GM18951 (cell line): ENCODE measurements around the gene PPARG.
"Not testable (repeated sequence)": the region's sequence is repeated elsewhere in the genome, so short reads cannot be mapped to it uniquely, and the experiment has no call there.

ENCODE experiments used
- POLR2A ChIP-seq: IDR thresholded peaks from 4 replicates; pipeline ENCODE4 v1.6.1; 2011; ENCODE audit warnings: mild to moderate bottlenecking; ENCODE audit not compliant: insufficient read length, insufficient read depth; ENCODE audit errors: extremely low read depth
- in situ Hi-C: fragments of 300-500 bp; cut with MboI; formaldehyde crosslinking; loops from one replicate; pipeline ENCODE4 v1.12.0; 2022; ENCODE audit warnings: low sequenced_read_pairs, mixed read lengths, inconsistent platforms; ENCODE audit not compliant: unreplicated experiment

Gene PPARG

DNA sequence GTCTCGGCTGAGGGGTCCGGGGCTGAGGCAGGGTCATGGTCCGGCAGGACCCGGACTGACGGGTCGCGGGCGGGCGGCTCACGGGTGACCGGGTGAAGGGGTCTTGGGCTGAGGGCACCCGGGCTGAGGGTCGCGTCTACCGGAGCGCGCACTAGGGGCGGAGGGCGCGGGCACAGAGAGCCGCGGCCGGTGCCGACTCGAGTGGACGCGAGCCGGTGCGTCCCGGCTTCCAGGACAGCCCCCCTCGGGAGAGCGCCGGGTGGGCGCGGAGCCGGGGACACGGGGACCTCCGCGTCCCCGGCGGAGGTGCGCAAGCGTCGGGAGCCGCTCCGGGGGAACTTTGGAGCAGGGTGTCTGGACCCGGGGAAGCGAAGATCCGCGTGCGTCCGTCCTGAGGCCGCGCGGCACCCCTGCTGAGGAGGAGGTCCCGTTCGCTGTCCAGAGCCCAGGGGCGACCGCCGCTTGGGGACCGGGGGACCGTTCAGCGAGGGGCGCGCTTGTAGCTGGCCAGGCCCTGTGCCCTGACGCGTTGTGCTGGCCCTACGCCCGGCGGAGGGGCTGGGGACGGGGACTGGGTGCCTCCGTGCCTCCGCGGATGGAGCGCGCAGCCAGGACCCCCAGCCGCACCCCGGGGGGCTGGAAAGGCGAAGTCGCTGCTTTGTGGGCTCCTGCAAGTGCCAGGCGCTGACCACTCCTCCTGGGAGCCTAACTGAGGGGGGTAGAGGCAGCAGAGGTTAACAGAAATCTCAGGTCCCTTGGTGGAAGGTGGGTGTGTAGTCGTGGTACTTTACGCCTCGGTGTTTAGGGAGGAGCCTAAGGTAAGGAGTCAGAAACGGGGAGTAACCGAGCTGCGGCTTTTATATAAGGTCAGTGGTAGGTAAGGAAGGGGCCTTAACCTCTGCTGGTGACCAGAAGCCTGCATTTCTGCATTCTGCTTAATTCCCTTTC, at the start of gene PPARG:
Gene PPARG (plus strand): TSS at position 889 of the 948 bp plus-strand sequence. CDS start 90,642 bp downstream, outside the sequence.
- in situ Hi-C loops, result no loop called here
- TF ChIP-seq POLR2A, result no peak

DNA sequence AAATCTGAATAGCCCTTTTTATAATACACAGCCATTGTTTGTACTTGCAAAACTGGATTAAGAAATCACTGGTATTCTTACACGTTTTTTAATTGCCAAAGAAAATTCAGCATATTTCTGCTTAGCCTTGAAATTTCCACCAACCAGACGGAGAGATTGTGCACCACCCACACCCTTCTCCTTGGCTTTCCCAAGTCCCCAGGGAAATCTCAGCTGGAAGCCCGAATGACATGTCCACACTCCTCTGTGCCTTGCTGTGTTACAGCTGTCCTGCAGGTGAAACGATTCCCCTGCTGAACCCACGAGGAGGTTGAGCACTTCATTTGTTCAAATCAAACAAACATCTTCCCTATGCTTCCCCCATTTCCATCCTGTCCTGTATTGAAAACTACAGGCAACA, 49.6 kb upstream of the PPARG start:
- no peak for TF ChIP-seq POLR2A
- in situ Hi-C loops, result no loop called here

GRCh38 chr3:12242772-12243171, 46.1 kb upstream of the PPARG start:
- in situ Hi-C loops, result no loop called here
- no peak for TF ChIP-seq POLR2A

DNA sequence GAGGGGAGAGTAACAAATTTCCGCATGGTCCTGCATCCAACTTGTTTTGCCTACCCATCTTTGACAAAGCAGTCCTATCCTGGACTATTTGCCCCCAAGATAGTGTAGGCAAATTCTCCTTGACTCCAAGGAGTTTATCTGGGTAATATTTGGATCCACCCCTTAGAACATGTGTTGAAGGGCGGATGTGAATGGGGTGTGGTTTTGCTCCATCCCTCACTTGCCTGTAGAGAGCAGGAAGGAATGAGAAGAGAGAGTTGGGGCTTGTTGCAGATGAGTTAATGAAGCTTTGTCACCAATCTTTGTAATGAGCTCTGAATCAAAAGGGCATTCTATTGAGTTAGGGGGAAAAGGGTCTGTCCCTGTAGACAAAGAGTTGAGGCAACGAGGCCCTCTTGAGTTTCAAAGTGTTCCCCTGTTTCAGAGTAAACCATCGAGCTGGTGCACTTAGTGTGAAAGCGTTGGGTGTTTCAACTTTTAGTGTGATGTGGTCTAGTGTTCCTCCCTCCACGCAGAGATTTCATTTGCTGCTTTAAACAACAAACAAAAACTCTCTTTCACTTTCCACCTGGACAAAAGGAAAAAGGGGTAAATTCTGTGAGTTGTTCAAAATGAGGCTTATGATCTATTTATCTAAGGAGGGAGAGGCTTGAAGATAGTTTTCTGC, 42.2 kb upstream of the PPARG start:
- in situ Hi-C loops, result no loop called here
- TF ChIP-seq POLR2A, result no peak

GRCh38 chr3:12247411-12247810, 41.5 kb upstream of the PPARG start:
- TF ChIP-seq POLR2A, result no peak
- in situ Hi-C loops, result no loop called here

- TF ChIP-seq POLR2A, result no peak
- in situ Hi-C loops, result no loop called here
These were observed 39.4 kb upstream of the PPARG start for GRCh38 chr3:12249519-12249918.

- no peak for TF ChIP-seq POLR2A
- in situ Hi-C loops, result no loop called here
These were observed 36.0 kb upstream of the PPARG start for GRCh38 chr3:12252889-12253288.

GRCh38 chr3:12253516-12254343, 35.1 kb upstream of the PPARG start:
- no peak for TF ChIP-seq POLR2A
- in situ Hi-C loops, result no loop called here

- no peak for TF ChIP-seq POLR2A
- in situ Hi-C loops, result no loop called here
These were observed 33.5 kb upstream of the PPARG start for GRCh38 chr3:12255393-12255792.

DNA sequence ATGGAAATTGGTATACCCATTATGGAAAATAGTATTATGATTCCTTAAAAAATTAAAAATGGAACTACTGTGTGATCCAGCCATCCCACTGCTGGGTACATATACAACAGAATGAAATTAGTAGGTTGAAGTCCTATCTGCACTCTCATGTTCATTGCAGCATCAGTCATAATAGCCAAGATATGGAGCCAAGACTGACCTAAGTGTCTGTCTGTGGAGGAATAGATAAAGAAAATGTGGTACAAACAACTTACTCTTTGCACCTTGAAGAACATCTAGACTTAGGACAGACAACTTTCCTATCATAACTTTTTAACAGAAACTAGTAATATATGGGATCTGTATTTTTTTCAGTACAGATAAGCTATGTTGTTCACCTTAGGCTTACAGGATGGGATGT, 30.0 kb upstream of the PPARG start:
- no peak for TF ChIP-seq POLR2A
- in situ Hi-C loops, result no loop called here

DNA sequence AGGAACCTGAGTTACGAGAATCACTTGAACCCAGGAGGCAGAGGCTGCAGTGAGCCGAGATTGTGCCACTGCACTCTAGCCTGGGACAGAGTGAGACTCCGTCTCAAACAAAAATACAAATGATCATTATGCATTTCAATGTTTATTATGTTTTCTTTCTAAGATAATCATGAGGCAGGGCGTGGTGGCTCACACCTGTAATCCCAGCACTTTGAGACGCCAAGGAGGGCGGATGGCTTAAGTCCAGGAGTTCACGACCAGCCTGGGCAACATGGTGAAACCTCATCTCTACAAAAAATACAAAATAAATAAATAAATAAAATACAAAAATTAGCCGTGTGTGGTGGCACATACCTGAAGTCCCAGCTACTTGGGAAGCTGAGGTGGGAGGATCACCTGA, 26.7 kb upstream of the PPARG start:
- in situ Hi-C loops, result not testable (repeated sequence)

DNA sequence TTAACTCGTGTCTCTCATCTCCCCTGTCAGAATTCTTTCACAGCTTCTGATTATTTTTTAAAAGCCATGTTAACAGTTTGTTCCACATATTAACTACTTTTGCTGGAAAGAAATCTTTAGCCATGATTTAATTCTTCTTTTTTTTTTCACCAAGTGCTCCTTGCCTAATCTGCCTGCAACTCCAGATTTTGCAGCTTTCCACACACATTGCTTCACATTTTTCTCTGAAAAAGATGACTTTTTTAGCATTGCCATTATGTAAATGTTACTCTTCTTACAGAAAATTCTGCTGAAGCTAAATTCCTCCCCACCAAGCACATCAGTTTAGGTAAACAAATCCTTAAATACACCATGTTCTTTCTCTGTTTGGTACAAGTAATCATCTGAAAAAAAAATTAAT, 23.4 kb upstream of the PPARG start:
- no peak for TF ChIP-seq POLR2A
- in situ Hi-C loops, result no loop called here

GRCh38 chr3:12266038-12266437, 22.8 kb upstream of the PPARG start:
- in situ Hi-C loops, result no loop called here
- no peak for TF ChIP-seq POLR2A
